Keratinocyte (primary cell): ENCODE results near the gene RSBN1.

Experiments used
- EZH2 ChIP-seq: IDR thresholded peaks from one replicate; pipeline ENCODE4 v1.6.1; 2012; ENCODE audit warnings: inconsistent platforms, mild to moderate bottlenecking, low read length, moderate library complexity
- TF ChIP-seq, protein P1 (sequence below), 3 experiments: IDR thresholded peaks in 1 of 3; conservative IDR thresholded peaks in 1 of 3; optimal IDR thresholded peaks in 1 of 3; 2 replicates in 2 of 3; 3 replicates in 1 of 3; pipeline versions ENCODE3 to v1.5.1; 2011; ENCODE audit warnings: low read length in 3 of 3, mild to moderate bottlenecking in 3 of 3, moderate library complexity in 2 of 3, control low read depth in 1 of 3, inconsistent platforms in 1 of 3; ENCODE audit not compliant: insufficient read depth in 2 of 3; ENCODE audit errors: extremely low read depth in 1 of 3

DNA sequence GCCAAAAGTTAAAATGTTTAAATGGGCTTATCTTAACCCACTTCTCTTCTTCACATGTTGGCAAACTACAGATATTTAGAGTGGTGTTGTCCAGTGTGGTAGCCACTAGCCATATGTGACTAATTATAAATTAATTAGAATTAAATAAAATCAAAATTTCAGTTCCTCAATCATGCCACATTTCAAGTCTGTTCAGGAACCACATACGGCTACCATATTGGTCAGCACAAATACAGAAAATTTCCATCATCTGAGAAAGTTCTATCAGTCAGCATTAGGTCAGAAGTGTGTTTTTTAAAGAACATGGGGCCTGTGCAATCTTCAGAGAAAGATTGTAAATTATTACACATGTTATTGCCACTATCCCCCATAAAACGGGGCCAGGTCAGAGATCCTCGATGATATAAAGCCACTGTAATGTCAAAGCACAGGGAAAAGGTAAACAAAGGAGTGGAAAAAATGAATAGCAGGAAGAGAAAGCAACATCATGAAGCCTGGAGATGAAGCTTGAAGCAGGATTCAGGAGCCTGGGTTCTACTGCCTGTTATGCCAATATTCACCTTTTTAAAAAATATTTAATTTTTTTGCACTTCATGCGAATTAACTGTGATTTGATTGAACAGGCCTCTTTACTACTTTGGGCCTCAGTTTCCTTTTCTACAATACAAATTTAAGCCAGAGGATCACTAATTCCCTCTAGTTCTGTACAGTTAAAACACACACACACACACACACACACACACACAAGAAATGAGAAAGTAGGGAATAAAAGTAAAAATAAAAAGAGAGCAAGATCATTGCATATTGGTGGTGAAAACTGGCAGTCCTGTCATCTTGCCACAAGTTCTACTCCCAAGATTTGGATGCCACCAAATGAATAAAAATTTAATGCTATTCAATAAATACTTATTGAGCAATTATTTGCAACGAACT, 2.3 kb downstream of the RSBN1 start:
- TF ChIP-seq, protein P1, sequence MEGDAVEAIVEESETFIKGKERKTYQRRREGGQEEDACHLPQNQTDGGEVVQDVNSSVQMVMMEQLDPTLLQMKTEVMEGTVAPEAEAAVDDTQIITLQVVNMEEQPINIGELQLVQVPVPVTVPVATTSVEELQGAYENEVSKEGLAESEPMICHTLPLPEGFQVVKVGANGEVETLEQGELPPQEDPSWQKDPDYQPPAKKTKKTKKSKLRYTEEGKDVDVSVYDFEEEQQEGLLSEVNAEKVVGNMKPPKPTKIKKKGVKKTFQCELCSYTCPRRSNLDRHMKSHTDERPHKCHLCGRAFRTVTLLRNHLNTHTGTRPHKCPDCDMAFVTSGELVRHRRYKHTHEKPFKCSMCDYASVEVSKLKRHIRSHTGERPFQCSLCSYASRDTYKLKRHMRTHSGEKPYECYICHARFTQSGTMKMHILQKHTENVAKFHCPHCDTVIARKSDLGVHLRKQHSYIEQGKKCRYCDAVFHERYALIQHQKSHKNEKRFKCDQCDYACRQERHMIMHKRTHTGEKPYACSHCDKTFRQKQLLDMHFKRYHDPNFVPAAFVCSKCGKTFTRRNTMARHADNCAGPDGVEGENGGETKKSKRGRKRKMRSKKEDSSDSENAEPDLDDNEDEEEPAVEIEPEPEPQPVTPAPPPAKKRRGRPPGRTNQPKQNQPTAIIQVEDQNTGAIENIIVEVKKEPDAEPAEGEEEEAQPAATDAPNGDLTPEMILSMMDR (optimal IDR thresholded peaks at IDR 0.05 in 1 of 3, IDR thresholded peaks at IDR 0.05 in 1 of 3, conservative IDR thresholded peaks at IDR 0.05 in 1 of 3; ENCODE audit: extremely low read depth in 1 of 3, insufficient read depth in 2 of 3, low read length in 3 of 3), result no peak
- TF ChIP-seq EZH2, result no peak
